HCT116 (cell line): ENCODE measurements around the gene ONECUT3. TPM values are rescaled to one million over a fixed set of nuclear protein-coding genes. Genes with fewer than 3 reads are reported as not detected.

Source experiments
- ATAC-seq: fragments of 200-7000 bp; cut with Tn5 transposase; 2 replicates; pipeline ENCODE4 v1.9.1; 2020; ENCODE audit warnings: mild to moderate bottlenecking, moderate library complexity
- BruUV-seq: library from RNA; stranded (reverse); fragments of 400-500 nt; replicated peaks from 2 replicates; lab custom pipeline; 2021; lab: Mats Ljungman, UMichigan
- CTCF ChIA-PET: fragments of 300-600 bp; sonication (Branson Sonifier 250); formaldehyde crosslinking; loops from one replicate; lab custom pipeline; 2021; ENCODE audit warnings: antibody characterized with exemption; lab: Charles Lee
- POLR2A ChIA-PET: fragments of 300-600, 350-600 bp; sonication (Branson Sonifier 250); formaldehyde crosslinking; loops from one replicate; lab custom pipeline; 2021; ENCODE audit warnings: antibody characterized with exemption; lab: Charles Lee
- RAD21 ChIA-PET, 2 experiments: fragments of 300-600 bp; sonication (Branson Sonifier 250); formaldehyde crosslinking; loops; one replicate each; lab custom pipeline; 2023; ENCODE audit warnings: low total read pairs in 2 of 2; ENCODE audit not compliant: uncharacterized antibody in 2 of 2, unreplicated experiment in 2 of 2, low non-redundant PET in 1 of 2; lab: Charles Lee
- DNase-seq: peaks from one replicate; pipeline ENCODE4 v3.0.0-alpha.2; 2010; ENCODE audit warnings: low read depth, low spot score
- H2AFZ ChIP-seq: fragments of 200-600 bp; shearing (Covaris generic), sonication (generic); 2 replicates; pipeline ENCODE4 v1.6.1; 2017; ENCODE audit warnings: low read depth, mixed run types, mixed read lengths, antibody characterized with exemption, low read length; ENCODE audit not compliant: poor library complexity, severe bottlenecking
- H3K27ac ChIP-seq: 2 replicates; pipeline ENCODE4 v1.5.1; 2012; ENCODE audit warnings: low read depth, low read length
- H3K27me3 ChIP-seq: fragments of 200-600 bp; sonication (generic); 2 replicates; pipeline ENCODE4 v1.6.1; 2016; ENCODE audit warnings: mixed run types, low read length, mixed read lengths; ENCODE audit not compliant: insufficient read depth
- H3K36me3 ChIP-seq, 2 experiments: fragments of 200-500 bp in 1 of 2; fragments of 200-600 bp in 1 of 2; sonication (Bioruptor generic) in 1 of 2; sonication (generic) in 1 of 2; 2 replicates each; pipeline versions ENCODE4 v1.5.1 to v1.6.1; 2014 to 2016; ENCODE audit warnings: low read length in 2 of 2, inconsistent platforms in 1 of 2, mixed read lengths in 1 of 2, mixed run types in 1 of 2; ENCODE audit not compliant: insufficient read depth in 2 of 2, control insufficient read depth in 1 of 2
- H3K4me1 ChIP-seq, 2 experiments: fragments of 200-600 bp in 1 of 2; sonication (generic) in 1 of 2; 2 replicates each; pipeline versions ENCODE4 v1.5.1 to v1.6.1; 2012 to 2017; ENCODE audit warnings: low read length in 2 of 2, inconsistent platforms in 1 of 2, mild to moderate bottlenecking in 1 of 2, mixed read lengths in 1 of 2, mixed run types in 1 of 2, moderate library complexity in 1 of 2; ENCODE audit not compliant: insufficient read depth in 2 of 2, control insufficient read depth in 1 of 2
- H3K4me2 ChIP-seq: fragments of 200-600 bp; sonication (generic); 2 replicates; pipeline ENCODE4 v1.6.1; 2017; ENCODE audit warnings: mixed run types, low read length, mixed read lengths
- H3K4me3 ChIP-seq, 2 experiments: fragments of 200-600 bp in 1 of 2; sonication (generic) in 1 of 2; replicated peaks in 1 of 2; 2 replicates each; pipeline ENCODE4 v1.5.1; 2011 to 2016; ENCODE audit warnings: low read length in 2 of 2, control low read depth in 1 of 2, low read depth in 1 of 2, mild to moderate bottlenecking in 1 of 2, mixed read lengths in 1 of 2, mixed run types in 1 of 2
- H3K79me2 ChIP-seq: fragments of 200-600 bp; sonication (generic); 2 replicates; pipeline ENCODE4 v1.6.1; 2017; ENCODE audit warnings: mild to moderate bottlenecking, mixed run types, low read length, moderate library complexity, mixed read lengths; ENCODE audit not compliant: insufficient read depth
- H3K9ac ChIP-seq: fragments of 200-600 bp; sonication (generic); 2 replicates; pipeline ENCODE4 v1.6.1; 2016; ENCODE audit warnings: low read length, mixed read lengths
- H3K9me2 ChIP-seq: fragments of 200-600 bp; sonication (generic), shearing (Covaris generic); 2 replicates; pipeline ENCODE4 v1.6.1; 2017; ENCODE audit warnings: mixed run types, mild to moderate bottlenecking, moderate library complexity; ENCODE audit not compliant: insufficient read depth
- H3K9me3 ChIP-seq, 2 experiments: fragments of 200-500 bp in 1 of 2; fragments of 200-600 bp in 1 of 2; sonication (Bioruptor generic) in 1 of 2; sonication (generic) in 1 of 2; 2 replicates each; pipeline ENCODE4 v1.6.1; 2014 to 2017; ENCODE audit warnings: low read length in 2 of 2, mixed read lengths in 2 of 2, inconsistent platforms in 1 of 2, low read depth in 1 of 2, mild to moderate bottlenecking in 1 of 2, mixed run types in 1 of 2, moderate library complexity in 1 of 2; ENCODE audit not compliant: control insufficient read depth in 1 of 2, insufficient read depth in 1 of 2
- H4K20me1 ChIP-seq: fragments of 200-600 bp; sonication (generic), shearing (Covaris generic); 2 replicates; pipeline ENCODE4 v1.6.1; 2017; ENCODE audit warnings: mixed run types, mild to moderate bottlenecking, moderate library complexity; ENCODE audit not compliant: insufficient read depth
- CBX3 ChIP-seq: IDR thresholded peaks from 2 replicates; pipeline ENCODE4 v1.6.1; 2012; ENCODE audit warnings: low read depth
- CEBPB ChIP-seq: IDR thresholded peaks from 2 replicates; pipeline ENCODE4 v1.6.1; 2012; ENCODE audit warnings: low read depth
- ELF1 ChIP-seq: IDR thresholded peaks from 2 replicates; pipeline ENCODE4 v1.6.1; 2012; ENCODE audit warnings: low read depth, borderline replicate concordance
- EZH2 ChIP-seq: fragments of 200-600 bp; sonication (generic); IDR thresholded peaks from 2 replicates; pipeline ENCODE4 v1.6.1; 2017; ENCODE audit warnings: antibody characterized with exemption, mixed run types
- EZH2phosphoT487 ChIP-seq: fragments of 200-600 bp; IDR thresholded peaks from 2 replicates; pipeline ENCODE4 v1.6.1; 2018; ENCODE audit warnings: antibody characterized with exemption, borderline replicate concordance
- FOSL1 ChIP-seq: IDR thresholded peaks from 2 replicates; pipeline ENCODE4 v1.6.1; 2012; ENCODE audit warnings: low read depth
- POLR2AphosphoS5 ChIP-seq: IDR thresholded peaks from 2 replicates; pipeline ENCODE4 v1.6.1; 2011; ENCODE audit warnings: mild to moderate bottlenecking, low read depth, low read length, moderate library complexity
- SIN3A ChIP-seq: IDR thresholded peaks from 2 replicates; pipeline ENCODE4 v1.6.1; 2012; ENCODE audit warnings: low read depth
- SP1 ChIP-seq: IDR thresholded peaks from 2 replicates; pipeline ENCODE4 v1.6.1; 2012; ENCODE audit warnings: low read depth
- intact Hi-C: fragments of 100-400 bp; cut with micrococcal nuclease; formaldehyde crosslinking; loops from 2 replicates; pipeline ENCODE4 v1.10.0; 2022
- total RNA-seq: library from RNA; stranded (reverse); gene quantifications from one replicate; pipeline ENCODE4 v1.2.1, GENCODE V29; 2021; ENCODE audit not compliant: unreplicated experiment
- TF ChIP-seq, protein P1 (sequence below): IDR thresholded peaks from 2 replicates; pipeline ENCODE4 v1.6.1; 2012; ENCODE audit warnings: low read depth
- TF ChIP-seq, protein P2 (sequence below): IDR thresholded peaks from 2 replicates; pipeline ENCODE4 v1.6.1; 2012
- TF ChIP-seq, protein P3 (sequence below), 3 experiments: fragments of 200-600 bp in 1 of 3; sonication (generic) in 1 of 3; IDR thresholded peaks in 2 of 3; conservative IDR thresholded peaks in 1 of 3; 2 replicates each; pipeline ENCODE4 v1.5.1; 2012 to 2017; ENCODE audit warnings: low read depth in 2 of 3, low read length in 2 of 3, antibody characterized with exemption in 1 of 3, borderline replicate concordance in 1 of 3, control low read depth in 1 of 3, mild to moderate bottlenecking in 1 of 3, mixed read lengths in 1 of 3, mixed run types in 1 of 3, moderate library complexity in 1 of 3; ENCODE audit not compliant: insufficient read depth in 1 of 3

The ONECUT3 gene
- total RNA-seq, 1 experiment from 2014 or later: 22.1 TPM

DNA sequence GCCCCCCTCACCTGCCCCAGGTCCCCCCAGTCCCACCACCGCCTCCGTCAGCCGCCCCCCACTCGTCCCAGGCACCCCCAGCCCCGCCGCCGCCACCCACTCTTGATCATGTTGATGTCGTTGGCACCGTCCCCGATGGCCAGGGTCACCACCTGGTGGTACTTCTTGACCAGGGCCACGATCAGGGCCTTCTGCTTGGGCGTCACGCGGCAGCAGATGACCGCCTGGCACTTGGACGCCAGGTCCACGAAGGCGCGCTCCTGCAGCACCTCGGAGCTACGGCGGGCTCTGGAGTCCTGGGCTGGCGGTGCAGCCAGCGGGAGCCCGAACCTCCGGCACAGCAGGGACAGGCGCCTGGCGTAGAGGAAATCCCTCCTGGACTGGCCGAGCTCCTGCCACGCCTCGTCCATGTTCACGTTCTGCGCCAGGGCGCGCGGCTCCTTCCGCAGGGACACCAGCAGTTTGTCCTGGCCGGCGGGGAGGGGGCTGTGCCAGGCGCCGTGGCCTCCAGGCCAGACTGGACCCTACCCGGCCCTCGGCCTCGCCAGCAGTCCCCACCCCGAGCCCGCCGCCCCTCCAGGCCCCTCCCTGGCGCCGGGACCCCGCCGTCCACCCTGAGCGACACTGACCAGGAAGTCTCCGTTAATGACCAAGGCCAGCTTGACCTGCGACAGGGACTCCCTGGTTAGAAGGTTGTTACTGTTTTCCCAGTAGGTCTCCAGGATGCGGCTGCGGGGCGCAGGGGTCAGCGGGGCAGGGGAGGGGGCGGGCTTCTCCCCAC lies 36.1 kb downstream of the ONECUT3 start:
- Histone ChIP-seq H3K4me1 (peaks cover 0 to 9% of the 10 kb centered on the region in 2 experiments; a peak in 2 of 4 replicates), H4K20me1 (no peaks in the 10 kb centered on the region), H2AFZ (no peak overlapping the region), H3K4me2 (no peak overlapping the region), H3K9me3 (no peaks in the 10 kb centered on the region), H3K9ac (no peak overlapping the region), H3K9me2 (no peaks in the 10 kb centered on the region), H3K4me3 (no peak overlapping the region), H3K27me3 (no peaks in the 10 kb centered on the region), H3K36me3 (no peaks in the 10 kb centered on the region), H3K27ac (no peak overlapping the region), H3K79me2 (no peaks in the 10 kb centered on the region)
- ATAC-seq (no peak), DNase-seq (no peak)
- no TSS peak for BruUV-seq
- RAD21 ChIA-PET: no interaction called here
- intact Hi-C loops: no loop called here
- CTCF ChIA-PET: interaction anchor here (1.0 kb wide), 1 partner anchor 22 kb away, joined by 3 read pairs; the partner anchor contains the start of gene ATP8B3
- POLR2A ChIA-PET: interaction anchor here (0.6 kb wide), 1 partner anchor 127 kb away, joined by 5 read pairs; no protein-coding TSS in a partner anchor
- TF ChIP-seq POLR2AphosphoS5 (no peak), ELF1 (no peak), SIN3A (no peak), SP1 (no peak)

DNA sequence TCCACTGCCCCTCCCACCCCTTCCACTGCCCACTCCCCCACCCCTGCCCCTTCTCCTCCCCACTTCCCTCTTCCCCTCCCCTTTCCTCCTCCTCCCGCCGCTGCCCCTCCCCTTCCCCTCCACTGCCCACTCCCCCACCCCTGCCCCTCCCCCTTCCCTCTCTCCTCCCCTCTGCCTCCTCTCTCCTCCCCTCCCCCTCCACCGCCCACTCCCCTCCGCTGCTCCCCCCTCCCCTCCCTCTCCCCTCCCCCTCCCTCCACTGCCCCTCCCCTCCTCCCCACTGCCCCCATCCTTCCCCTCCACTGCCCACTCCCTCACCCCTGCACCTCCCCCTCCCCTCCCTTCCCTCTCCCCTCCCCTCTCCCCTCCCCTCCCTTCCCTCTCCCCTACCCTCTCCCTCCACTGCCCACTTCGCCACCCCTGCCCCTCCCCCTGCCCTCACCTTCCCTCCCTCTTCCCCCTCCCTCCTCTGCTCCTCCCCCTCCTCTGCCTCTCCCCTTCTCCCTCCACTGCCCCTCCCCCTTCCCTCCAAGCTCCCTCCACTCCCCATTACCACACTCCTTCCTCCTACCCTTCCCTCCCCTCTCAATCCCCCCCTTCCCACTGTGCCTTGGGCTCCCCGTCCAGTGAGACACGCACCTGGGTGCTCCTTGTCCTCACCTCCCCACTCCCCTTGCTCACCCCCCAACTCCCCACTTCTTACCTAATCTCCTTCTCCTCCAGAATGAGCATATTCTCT lies 36.9 kb downstream of the ONECUT3 start:
- intact Hi-C loops: no loop called here

More for the DNA sequence above, 36.9 kb downstream of the ONECUT3 start:
- Histone ChIP-seq H3K9me2 (no peaks in the 10 kb centered on the region), H3K9me3 (no peaks in the 10 kb centered on the region), H3K36me3 (no peaks in the 10 kb centered on the region), H3K27me3 (no peaks in the 10 kb centered on the region), H3K9ac (no peak overlapping the region), H3K27ac (no peak overlapping the region; the same call in 1 of the 2 replicates), H3K4me2 (no peak overlapping the region), H3K79me2 (no peaks in the 10 kb centered on the region), H2AFZ (no peak overlapping the region), H3K4me3 (no peak overlapping the region), H4K20me1 (no peaks in the 10 kb centered on the region), H3K4me1 (peaks cover 2 to 16% of the 10 kb centered on the region in 2 experiments)
- ChIA-PET POLR2A (no interaction called here), RAD21 (no interaction called here), CTCF (interaction anchor here (0.7 to 1.0 kb wide), 2 partner anchors 21 to 141 kb away, joined by 3 to 9 read pairs; partner anchors contain the start of gene ATP8B3)
- DNase-seq (no peak), ATAC-seq (no peak; the same call in 1 of the 2 replicates)
- BruUV-seq: no TSS peak
- TF ChIP-seq, protein P1, sequence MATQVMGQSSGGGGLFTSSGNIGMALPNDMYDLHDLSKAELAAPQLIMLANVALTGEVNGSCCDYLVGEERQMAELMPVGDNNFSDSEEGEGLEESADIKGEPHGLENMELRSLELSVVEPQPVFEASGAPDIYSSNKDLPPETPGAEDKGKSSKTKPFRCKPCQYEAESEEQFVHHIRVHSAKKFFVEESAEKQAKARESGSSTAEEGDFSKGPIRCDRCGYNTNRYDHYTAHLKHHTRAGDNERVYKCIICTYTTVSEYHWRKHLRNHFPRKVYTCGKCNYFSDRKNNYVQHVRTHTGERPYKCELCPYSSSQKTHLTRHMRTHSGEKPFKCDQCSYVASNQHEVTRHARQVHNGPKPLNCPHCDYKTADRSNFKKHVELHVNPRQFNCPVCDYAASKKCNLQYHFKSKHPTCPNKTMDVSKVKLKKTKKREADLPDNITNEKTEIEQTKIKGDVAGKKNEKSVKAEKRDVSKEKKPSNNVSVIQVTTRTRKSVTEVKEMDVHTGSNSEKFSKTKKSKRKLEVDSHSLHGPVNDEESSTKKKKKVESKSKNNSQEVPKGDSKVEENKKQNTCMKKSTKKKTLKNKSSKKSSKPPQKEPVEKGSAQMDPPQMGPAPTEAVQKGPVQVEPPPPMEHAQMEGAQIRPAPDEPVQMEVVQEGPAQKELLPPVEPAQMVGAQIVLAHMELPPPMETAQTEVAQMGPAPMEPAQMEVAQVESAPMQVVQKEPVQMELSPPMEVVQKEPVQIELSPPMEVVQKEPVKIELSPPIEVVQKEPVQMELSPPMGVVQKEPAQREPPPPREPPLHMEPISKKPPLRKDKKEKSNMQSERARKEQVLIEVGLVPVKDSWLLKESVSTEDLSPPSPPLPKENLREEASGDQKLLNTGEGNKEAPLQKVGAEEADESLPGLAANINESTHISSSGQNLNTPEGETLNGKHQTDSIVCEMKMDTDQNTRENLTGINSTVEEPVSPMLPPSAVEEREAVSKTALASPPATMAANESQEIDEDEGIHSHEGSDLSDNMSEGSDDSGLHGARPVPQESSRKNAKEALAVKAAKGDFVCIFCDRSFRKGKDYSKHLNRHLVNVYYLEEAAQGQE: no peak
- TF ChIP-seq, protein P2, sequence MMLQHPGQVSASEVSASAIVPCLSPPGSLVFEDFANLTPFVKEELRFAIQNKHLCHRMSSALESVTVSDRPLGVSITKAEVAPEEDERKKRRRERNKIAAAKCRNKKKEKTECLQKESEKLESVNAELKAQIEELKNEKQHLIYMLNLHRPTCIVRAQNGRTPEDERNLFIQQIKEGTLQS: no peak
- TF ChIP-seq EZH2 (no peak), CEBPB (no peak), CBX3 (no peak), EZH2phosphoT487 (no peak), FOSL1 (no peak)
- TF ChIP-seq, protein P3, sequence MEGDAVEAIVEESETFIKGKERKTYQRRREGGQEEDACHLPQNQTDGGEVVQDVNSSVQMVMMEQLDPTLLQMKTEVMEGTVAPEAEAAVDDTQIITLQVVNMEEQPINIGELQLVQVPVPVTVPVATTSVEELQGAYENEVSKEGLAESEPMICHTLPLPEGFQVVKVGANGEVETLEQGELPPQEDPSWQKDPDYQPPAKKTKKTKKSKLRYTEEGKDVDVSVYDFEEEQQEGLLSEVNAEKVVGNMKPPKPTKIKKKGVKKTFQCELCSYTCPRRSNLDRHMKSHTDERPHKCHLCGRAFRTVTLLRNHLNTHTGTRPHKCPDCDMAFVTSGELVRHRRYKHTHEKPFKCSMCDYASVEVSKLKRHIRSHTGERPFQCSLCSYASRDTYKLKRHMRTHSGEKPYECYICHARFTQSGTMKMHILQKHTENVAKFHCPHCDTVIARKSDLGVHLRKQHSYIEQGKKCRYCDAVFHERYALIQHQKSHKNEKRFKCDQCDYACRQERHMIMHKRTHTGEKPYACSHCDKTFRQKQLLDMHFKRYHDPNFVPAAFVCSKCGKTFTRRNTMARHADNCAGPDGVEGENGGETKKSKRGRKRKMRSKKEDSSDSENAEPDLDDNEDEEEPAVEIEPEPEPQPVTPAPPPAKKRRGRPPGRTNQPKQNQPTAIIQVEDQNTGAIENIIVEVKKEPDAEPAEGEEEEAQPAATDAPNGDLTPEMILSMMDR (IDR thresholded peaks at IDR 0.05 in 2 of 3, conservative IDR thresholded peaks at IDR 0.05 in 1 of 3; ENCODE audit: borderline replicate concordance in 1 of 3, insufficient read depth in 1 of 3, low read depth in 2 of 3, low read length in 2 of 3): no peak
- TF ChIP-seq, all 23 proteins: peak for 0
